K562 (cell line): Measurements from ENCODE around the gene TRPV5. TPM values are rescaled to one million over a fixed set of nuclear protein-coding genes. Genes with fewer than 3 reads are reported as not detected.

Source experiments
- CBFA2T2 ChIP-seq: fragments of 450-650 bp; conservative IDR thresholded peaks from 2 replicates; pipeline ENCODE4 v1.6.1; 2017; ENCODE audit warnings: mild to moderate bottlenecking
- CTCFL ChIP-seq: IDR thresholded peaks from 2 replicates; pipeline ENCODE4 v1.6.1; 2011; ENCODE audit warnings: borderline replicate concordance, low read depth, mild to moderate bottlenecking, moderate library complexity, low read length; ENCODE audit not compliant: insufficient read depth, poor library complexity, severe bottlenecking
- MTA3 ChIP-seq: fragments of 450-650 bp; formaldehyde crosslinking; IDR thresholded peaks from 2 replicates; pipeline ENCODE4 v1.6.1; 2017; ENCODE audit warnings: mild to moderate bottlenecking, borderline replicate concordance
- SMAD4 ChIP-seq: fragments of 250-450 bp; sonication (Bioruptor Pico); conservative IDR thresholded peaks from 2 replicates; pipeline ENCODE4 v1.8.0; 2021; ENCODE audit warnings: inconsistent platforms, mild to moderate bottlenecking, moderate library complexity
- STAT5B ChIP-seq: fragments of 250-450 bp; sonication (Bioruptor Pico); IDR thresholded peaks from 2 replicates; pipeline ENCODE4 v1.8.0; 2021; ENCODE audit warnings: mild to moderate bottlenecking, inconsistent platforms
- U2AF2 ChIP-seq: fragments of 200-400 bp; formaldehyde crosslinking; optimal IDR thresholded peaks from 2 replicates; pipeline ENCODE3; 2017; ENCODE audit warnings: low read depth, mild to moderate bottlenecking, low read length
- ZNF449 ChIP-seq: fragments of 250-450 bp; sonication (Bioruptor Pico); IDR thresholded peaks from 2 replicates; pipeline ENCODE4 v1.8.0; 2022; ENCODE audit warnings: moderate library complexity, mild to moderate bottlenecking, inconsistent platforms
- polyA plus RNA-seq, 8 experiments: library from polyadenylated mRNA; depleted of rRNA in 4 of 8; stranded (reverse) in 5 of 8; unstranded in 3 of 8; fragments of >200 nt; fragmentation: Nextera tagmentation in 2 of 8; fragmentation: Illumina TruSeq in 1 of 8; extraction: Ambion mirVana in 2 of 8; extraction: Trizol in 1 of 8; gene quantifications; 2 replicates each; pipeline versions ENCODE4 v1.2.1 to v1.2.3, GENCODE V29; 2011 to 2014; ENCODE audit warnings: inconsistent platforms in 1 of 8, missing spikeins in 1 of 8
- total RNA-seq, 7 experiments: library from RNA; depleted of rRNA in 6 of 7; stranded (reverse); fragments of >200 nt in 6 of 7; fragmentation: Illumina TruSeq in 2 of 7; extraction: Trizol in 2 of 7; gene quantifications; 2 replicates each; pipeline versions ENCODE4 v1.2.1 to v1.2.3, GENCODE V29; 2011 to 2021; ENCODE audit warnings: low replicate concordance in 1 of 7

The TRPV5 gene
- total and polyA plus RNA-seq, 9 of the 15 experiments (the other 6 are each of a cell fraction or from before 2014, with no cell fraction given) = not detected

GRCh38 chr7:142939226-142939910, 5.8 kb upstream of the TRPV5 start, which contains the start of gene LLCFC1 (continued):
- TF ChIP-seq CTCFL = peak; percentile 22
- TF ChIP-seq MTA3 = no peak
- TF ChIP-seq ZNF449 (CRISPR knock-in tag) = no peak
- TF ChIP-seq SMAD4 (CRISPR knock-in tag) = no peak
- no peak for TF ChIP-seq STAT5B
- no peak for TF ChIP-seq U2AF2
- TF ChIP-seq CBFA2T2 = no peak
